ENCODE results near the gene CGREF1.
"Not testable (repeated sequence)": the region's sequence is repeated elsewhere in the genome, so short reads cannot be mapped to it uniquely, and the experiment has no call there.

CGREF1 gene

DNA sequence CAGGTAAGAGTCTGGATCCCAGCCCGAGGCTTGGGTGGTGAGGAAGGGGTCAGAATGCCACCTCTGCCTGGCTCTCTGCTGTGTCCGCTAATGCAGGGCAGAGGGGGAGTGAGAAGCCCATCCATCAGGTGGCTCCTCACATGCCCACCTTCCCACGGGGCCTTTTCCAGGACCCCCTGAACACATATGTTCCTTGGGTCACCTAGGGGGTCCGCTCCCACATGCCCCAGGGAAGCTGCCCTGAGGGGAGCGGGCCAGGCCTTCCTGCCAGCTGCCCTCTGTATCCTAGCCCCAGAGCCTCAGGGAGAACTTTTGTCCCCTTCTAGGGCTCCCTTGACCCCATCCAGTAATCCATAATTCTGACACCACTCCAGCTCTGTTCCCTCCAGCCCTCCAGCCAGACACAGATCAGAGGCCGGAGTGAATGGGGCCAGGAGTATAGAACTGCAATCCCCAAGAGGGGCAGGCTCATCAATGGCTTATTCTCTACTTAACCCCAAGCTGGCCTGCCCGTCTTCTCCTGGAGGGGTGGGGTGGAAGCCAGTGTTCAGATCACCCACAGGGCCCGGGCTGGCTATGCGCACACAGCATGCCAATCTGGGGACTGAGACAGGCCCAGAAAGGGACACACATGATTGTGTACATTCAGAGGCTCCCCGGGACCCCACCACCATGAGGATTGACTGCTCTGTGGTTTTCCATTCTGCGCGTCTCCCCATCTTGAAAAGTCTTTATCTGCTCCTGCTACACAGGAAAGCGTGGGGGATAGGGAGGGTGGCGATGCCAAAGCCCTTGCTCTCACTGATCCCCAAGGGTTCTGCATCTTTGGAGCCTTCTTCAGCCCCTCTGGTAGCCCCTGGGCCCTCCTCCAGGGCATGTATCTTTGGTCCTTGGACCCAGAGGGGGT lies 39.4 kb downstream of the CGREF1 start:
- TF ChIP-seq CTCF (IDR thresholded peaks at IDR 0.05; ENCODE audit: borderline replicate concordance, control extremely low read depth, extremely low read depth, insufficient read depth, missing control alignments): no peak
- no peak for DNase-seq (ENCODE audit: low spot score)
- in situ Hi-C loops (cut with MboI; ENCODE audit: low sequenced_read_pairs, unreplicated experiment): no loop called here

- no peak for DNase-seq (ENCODE audit: low spot score)
- no peak for TF ChIP-seq CTCF (IDR thresholded peaks at IDR 0.05; ENCODE audit: borderline replicate concordance, control extremely low read depth, extremely low read depth, insufficient read depth, missing control alignments)
- in situ Hi-C loops (cut with MboI; ENCODE audit: low sequenced_read_pairs, unreplicated experiment): no loop called here
Observed at GRCh38 chr2:27078267-27079194, 40.4 kb downstream of the CGREF1 start, which contains the start of gene EMILIN1. TSS of gene EMILIN1 (plus strand) at chr2:27078615. CDS start at chr2:27079066, 451 bp downstream.

- no peak for DNase-seq (ENCODE audit: low spot score)
- no peak for TF ChIP-seq CTCF (IDR thresholded peaks at IDR 0.05; ENCODE audit: borderline replicate concordance, control extremely low read depth, extremely low read depth, insufficient read depth, missing control alignments)
- in situ Hi-C loops (cut with MboI; ENCODE audit: low sequenced_read_pairs, unreplicated experiment): no loop called here
Observed at GRCh38 chr2:27077231-27077630, 41.7 kb downstream of the CGREF1 start.

GRCh38 chr2:27076323-27076722 lies 42.6 kb downstream of the CGREF1 start:
- DNase-seq (ENCODE audit: low spot score): no peak
- no peak for TF ChIP-seq CTCF (IDR thresholded peaks at IDR 0.05; ENCODE audit: borderline replicate concordance, control extremely low read depth, extremely low read depth, insufficient read depth, missing control alignments)
- in situ Hi-C loops (cut with MboI; ENCODE audit: low sequenced_read_pairs, unreplicated experiment): no loop called here

DNA sequence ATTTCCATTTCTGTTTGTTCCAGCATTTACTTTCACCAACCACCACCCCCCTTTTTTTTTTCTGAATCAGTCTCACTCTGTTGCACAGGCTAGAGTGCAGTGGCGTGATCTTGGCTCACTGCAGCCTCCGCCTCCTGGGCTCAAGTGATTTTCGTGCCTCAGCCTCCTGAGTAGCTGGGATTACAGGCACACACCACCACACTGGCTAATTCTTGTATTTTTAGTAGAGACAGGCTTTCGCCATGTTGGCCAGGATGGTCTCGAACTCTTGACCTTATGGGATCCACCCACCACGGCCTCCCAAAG lies 43.4 kb downstream of the CGREF1 start:
- in situ Hi-C loops (cut with MboI; ENCODE audit: low sequenced_read_pairs, unreplicated experiment): not testable (repeated sequence)

GRCh38 chr2:27074738-27075565 lies 44.0 kb downstream of the CGREF1 start:
- no peak for TF ChIP-seq CTCF (IDR thresholded peaks at IDR 0.05; ENCODE audit: borderline replicate concordance, control extremely low read depth, extremely low read depth, insufficient read depth, missing control alignments)
- DNase-seq (ENCODE audit: low spot score): no peak
- in situ Hi-C loops (cut with MboI; ENCODE audit: low sequenced_read_pairs, unreplicated experiment): no loop called here

More for the DNA sequence above, 43.4 kb downstream of the CGREF1 start:
- DNase-seq (ENCODE audit: low spot score): not testable (repeated sequence)

All from GM13976 (cell line).